ENCODE measurements around the gene NRXN3. TPM values are rescaled to one million over a fixed set of nuclear protein-coding genes. Genes with fewer than 3 reads are reported as not detected.

Gene NRXN3
- total RNA-seq, 1 donor from 2014 or later: 18.0 TPM

DNA sequence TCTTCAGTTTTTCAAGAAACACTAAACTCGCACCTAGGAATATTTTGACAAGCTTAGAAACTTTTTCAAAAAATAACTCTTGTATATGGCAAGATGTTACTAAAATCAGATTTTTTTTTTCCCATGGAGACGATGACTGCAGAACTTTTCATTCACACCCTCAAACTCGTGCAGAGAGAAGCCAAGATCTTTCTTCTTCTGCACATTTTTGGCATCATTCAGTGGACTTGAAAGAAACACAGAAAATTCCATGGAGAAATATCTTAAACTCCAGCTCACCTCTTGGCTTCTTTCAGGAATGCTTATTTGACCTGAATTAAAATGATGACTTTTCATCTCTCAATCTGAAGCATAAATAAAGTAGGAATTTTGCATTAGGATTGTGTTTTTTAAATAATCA lies 919.4 kb downstream of the NRXN3 start:
- Mint-ChIP-seq H3K36me3 (ENCODE audit: low read depth, unreplicated experiment) (no peaks in the 10 kb centered on the region), H3K4me3 (ENCODE audit: unreplicated experiment) (no peak overlapping the region), H3K9me3 (ENCODE audit: unreplicated experiment) (no peaks in the 10 kb centered on the region), H3K27ac (ENCODE audit: unreplicated experiment) (no peak overlapping the region), H3K27me3 (ENCODE audit: low read depth, unreplicated experiment) (no peaks in the 10 kb centered on the region), H3K4me1 (ENCODE audit: low read depth, unreplicated experiment) (peaks cover 5% of the 10 kb centered on the region)
- FAIRE-seq (no peak), DNase-seq (ENCODE audit: low read depth) (peak; percentile 12)
- H3K4me2 ChIP-seq (ENCODE audit: low read length): no peak overlapping the region
- no peak overlapping the region for H3K9ac ChIP-seq (ENCODE audit: low read length)
- H3K4me3 ChIP-seq (ENCODE audit: insufficient read depth, low read depth, low read length): no peak overlapping the region
- no peak overlapping the region for H3K27ac ChIP-seq (ENCODE audit: low read depth, low read length)
- no peaks in the 10 kb centered on the region for H3K9me3 ChIP-seq (ENCODE audit: insufficient read depth, low read depth, low read length)
- H3K36me3 ChIP-seq (ENCODE audit: insufficient read depth, low read length): no peaks in the 10 kb centered on the region
- H4K20me1 ChIP-seq (ENCODE audit: insufficient read depth, low read length): no peaks in the 10 kb centered on the region
- no peaks in the 10 kb centered on the region for H3K27me3 ChIP-seq (ENCODE audit: insufficient read depth, low read length)
- no peak overlapping the region for H2AFZ ChIP-seq (ENCODE audit: low read depth, low read length)
- H3K4me1 ChIP-seq (ENCODE audit: insufficient read depth, low read length): no peaks in the 10 kb centered on the region
- TF ChIP-seq, protein P1, sequence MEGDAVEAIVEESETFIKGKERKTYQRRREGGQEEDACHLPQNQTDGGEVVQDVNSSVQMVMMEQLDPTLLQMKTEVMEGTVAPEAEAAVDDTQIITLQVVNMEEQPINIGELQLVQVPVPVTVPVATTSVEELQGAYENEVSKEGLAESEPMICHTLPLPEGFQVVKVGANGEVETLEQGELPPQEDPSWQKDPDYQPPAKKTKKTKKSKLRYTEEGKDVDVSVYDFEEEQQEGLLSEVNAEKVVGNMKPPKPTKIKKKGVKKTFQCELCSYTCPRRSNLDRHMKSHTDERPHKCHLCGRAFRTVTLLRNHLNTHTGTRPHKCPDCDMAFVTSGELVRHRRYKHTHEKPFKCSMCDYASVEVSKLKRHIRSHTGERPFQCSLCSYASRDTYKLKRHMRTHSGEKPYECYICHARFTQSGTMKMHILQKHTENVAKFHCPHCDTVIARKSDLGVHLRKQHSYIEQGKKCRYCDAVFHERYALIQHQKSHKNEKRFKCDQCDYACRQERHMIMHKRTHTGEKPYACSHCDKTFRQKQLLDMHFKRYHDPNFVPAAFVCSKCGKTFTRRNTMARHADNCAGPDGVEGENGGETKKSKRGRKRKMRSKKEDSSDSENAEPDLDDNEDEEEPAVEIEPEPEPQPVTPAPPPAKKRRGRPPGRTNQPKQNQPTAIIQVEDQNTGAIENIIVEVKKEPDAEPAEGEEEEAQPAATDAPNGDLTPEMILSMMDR (IDR thresholded peaks at IDR 0.05; ENCODE audit: insufficient read depth, low read depth, low read length): no peak
- no peak for TF ChIP-seq EZH2 (IDR thresholded peaks at IDR 0.05; ENCODE audit: insufficient read depth, low read length)
- no peaks in the 10 kb centered on the region for H3K79me2 ChIP-seq (ENCODE audit: insufficient read depth, low read length)

- no peak for FAIRE-seq
Measured at GRCh38 chr14:79090641-79091180, 920.5 kb downstream of the NRXN3 start.

More at GRCh38 chr14:79090641-79091180, 920.5 kb downstream of the NRXN3 start:
- Histone ChIP-seq H3K27me3 (ENCODE audit: insufficient read depth, low read length) (no peaks in the 10 kb centered on the region), H3K27ac (ENCODE audit: low read depth, low read length) (no peak overlapping the region), H3K9me3 (ENCODE audit: insufficient read depth, low read depth, low read length) (no peaks in the 10 kb centered on the region), H3K9ac (ENCODE audit: low read length) (no peak overlapping the region), H3K4me1 (ENCODE audit: insufficient read depth, low read length) (no peaks in the 10 kb centered on the region), H2AFZ (ENCODE audit: low read depth, low read length) (no peak overlapping the region), H3K4me3 (ENCODE audit: insufficient read depth, low read depth, low read length) (no peak overlapping the region), H4K20me1 (ENCODE audit: insufficient read depth, low read length) (no peaks in the 10 kb centered on the region), H3K79me2 (ENCODE audit: insufficient read depth, low read length) (no peaks in the 10 kb centered on the region), H3K36me3 (ENCODE audit: insufficient read depth, low read length) (no peaks in the 10 kb centered on the region), H3K4me2 (ENCODE audit: low read length) (no peak overlapping the region)
- Mint-ChIP-seq H3K27me3 (ENCODE audit: low read depth, unreplicated experiment) (no peaks in the 10 kb centered on the region), H3K27ac (ENCODE audit: unreplicated experiment) (no peak overlapping the region), H3K9me3 (ENCODE audit: unreplicated experiment) (no peaks in the 10 kb centered on the region), H3K4me1 (ENCODE audit: low read depth, unreplicated experiment) (peaks cover 5% of the 10 kb centered on the region), H3K36me3 (ENCODE audit: low read depth, unreplicated experiment) (no peaks in the 10 kb centered on the region), H3K4me3 (ENCODE audit: unreplicated experiment) (no peak overlapping the region)
- peak; percentile 4 for DNase-seq (ENCODE audit: low read depth)
- no peak for TF ChIP-seq EZH2 (IDR thresholded peaks at IDR 0.05; ENCODE audit: insufficient read depth, low read length)
- TF ChIP-seq, protein P1 (IDR thresholded peaks at IDR 0.05; ENCODE audit: insufficient read depth, low read depth, low read length): no peak

Data from astrocyte (in vitro differentiated cells and primary cell).